Calu3 (cell line): ENCODE results near the gene VLDLR. TPM values are rescaled to one million over a fixed set of nuclear protein-coding genes. Genes with fewer than 3 reads are reported as not detected.

Source experiments
- BruUV-seq: library from RNA; stranded (reverse); fragments of 400-500 nt; replicated peaks from 2 replicates; lab custom pipeline; 2021; lab: Mats Ljungman, UMichigan
- CTCF ChIA-PET: fragments of 300-600 bp; sonication (Branson Sonifier 250); formaldehyde crosslinking; loops from one replicate; lab custom pipeline; 2022; ENCODE audit warnings: antibody characterized with exemption; lab: Charles Lee
- DNase-seq: peaks from one replicate; pipeline ENCODE4 v3.0.0; 2022
- H3K27ac Mint-ChIP-seq: one replicate; pipeline ENCODE4 v1.8.0; 2022; ENCODE audit warnings: mixed read lengths; ENCODE audit not compliant: unreplicated experiment
- H3K27me3 Mint-ChIP-seq: one replicate; pipeline ENCODE4 v1.8.0; 2022; ENCODE audit warnings: mixed read lengths; ENCODE audit not compliant: unreplicated experiment
- H3K36me3 Mint-ChIP-seq: one replicate; pipeline ENCODE4 v1.8.0; 2022; ENCODE audit warnings: mild to moderate bottlenecking, moderate library complexity, mixed read lengths; ENCODE audit not compliant: insufficient read depth, unreplicated experiment
- H3K4me1 Mint-ChIP-seq: one replicate; pipeline ENCODE4 v1.8.0; 2022; ENCODE audit warnings: mild to moderate bottlenecking, low read depth, mixed read lengths; ENCODE audit not compliant: unreplicated experiment
- H3K4me3 Mint-ChIP-seq: one replicate; pipeline ENCODE4 v1.8.0; 2022; ENCODE audit warnings: mild to moderate bottlenecking, low read depth, moderate library complexity, mixed read lengths; ENCODE audit not compliant: unreplicated experiment
- H3K9me3 Mint-ChIP-seq: one replicate; pipeline ENCODE4 v1.8.0; 2022; ENCODE audit warnings: low read depth, mixed read lengths; ENCODE audit not compliant: unreplicated experiment
- intact Hi-C: fragments of 100-400 bp; cut with micrococcal nuclease; formaldehyde crosslinking; loops from one replicate; pipeline ENCODE4 v1.10.0; 2022; ENCODE audit not compliant: unreplicated experiment
- total RNA-seq: library from RNA; stranded (reverse); gene quantifications from 2 replicates; pipeline ENCODE4 v1.2.3, GENCODE V29; 2022
- TF ChIP-seq, protein P1 (sequence below): fragments of 200-600 bp; IDR thresholded peaks from one replicate; pipeline ENCODE4 v1.8.0; 2022; ENCODE audit warnings: antibody characterized with exemption; ENCODE audit not compliant: unreplicated experiment

Gene VLDLR
- total RNA-seq, 1 experiment from 2014 or later: 17.8 TPM

DNA sequence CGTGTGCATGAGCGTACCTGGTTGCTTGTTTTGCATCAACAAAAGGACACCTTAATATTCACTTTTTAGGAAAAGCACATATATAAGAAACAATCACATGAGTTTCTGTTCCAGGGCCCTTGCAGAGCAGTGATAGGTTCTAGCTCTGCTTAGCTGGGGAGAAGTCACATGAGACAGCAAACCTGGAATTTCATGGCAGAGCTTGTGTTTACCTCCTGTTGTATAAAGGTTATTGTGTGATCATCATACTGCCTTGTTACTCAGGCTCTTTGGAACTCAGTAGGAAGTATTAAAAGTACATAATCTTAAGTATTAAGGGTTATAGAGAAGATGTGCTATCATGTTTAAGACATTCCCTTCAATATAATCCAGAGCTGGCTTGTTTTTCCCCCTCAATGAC lies 18.0 kb upstream of the VLDLR start:
- CTCF ChIA-PET: no interaction called here
- intact Hi-C loops: no loop called here
- DNase-seq: no peak
- no peaks in the 10 kb centered on the region for H3K27me3 Mint-ChIP-seq
- H3K27ac Mint-ChIP-seq: no peak overlapping the region
- H3K9me3 Mint-ChIP-seq: no peaks in the 10 kb centered on the region
- TF ChIP-seq, protein P1, sequence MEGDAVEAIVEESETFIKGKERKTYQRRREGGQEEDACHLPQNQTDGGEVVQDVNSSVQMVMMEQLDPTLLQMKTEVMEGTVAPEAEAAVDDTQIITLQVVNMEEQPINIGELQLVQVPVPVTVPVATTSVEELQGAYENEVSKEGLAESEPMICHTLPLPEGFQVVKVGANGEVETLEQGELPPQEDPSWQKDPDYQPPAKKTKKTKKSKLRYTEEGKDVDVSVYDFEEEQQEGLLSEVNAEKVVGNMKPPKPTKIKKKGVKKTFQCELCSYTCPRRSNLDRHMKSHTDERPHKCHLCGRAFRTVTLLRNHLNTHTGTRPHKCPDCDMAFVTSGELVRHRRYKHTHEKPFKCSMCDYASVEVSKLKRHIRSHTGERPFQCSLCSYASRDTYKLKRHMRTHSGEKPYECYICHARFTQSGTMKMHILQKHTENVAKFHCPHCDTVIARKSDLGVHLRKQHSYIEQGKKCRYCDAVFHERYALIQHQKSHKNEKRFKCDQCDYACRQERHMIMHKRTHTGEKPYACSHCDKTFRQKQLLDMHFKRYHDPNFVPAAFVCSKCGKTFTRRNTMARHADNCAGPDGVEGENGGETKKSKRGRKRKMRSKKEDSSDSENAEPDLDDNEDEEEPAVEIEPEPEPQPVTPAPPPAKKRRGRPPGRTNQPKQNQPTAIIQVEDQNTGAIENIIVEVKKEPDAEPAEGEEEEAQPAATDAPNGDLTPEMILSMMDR: no peak
- H3K4me3 Mint-ChIP-seq: no peak overlapping the region
- peaks cover 8% of the 10 kb centered on the region for H3K4me1 Mint-ChIP-seq
- H3K36me3 Mint-ChIP-seq: no peaks in the 10 kb centered on the region
- BruUV-seq: no TSS peak

DNA sequence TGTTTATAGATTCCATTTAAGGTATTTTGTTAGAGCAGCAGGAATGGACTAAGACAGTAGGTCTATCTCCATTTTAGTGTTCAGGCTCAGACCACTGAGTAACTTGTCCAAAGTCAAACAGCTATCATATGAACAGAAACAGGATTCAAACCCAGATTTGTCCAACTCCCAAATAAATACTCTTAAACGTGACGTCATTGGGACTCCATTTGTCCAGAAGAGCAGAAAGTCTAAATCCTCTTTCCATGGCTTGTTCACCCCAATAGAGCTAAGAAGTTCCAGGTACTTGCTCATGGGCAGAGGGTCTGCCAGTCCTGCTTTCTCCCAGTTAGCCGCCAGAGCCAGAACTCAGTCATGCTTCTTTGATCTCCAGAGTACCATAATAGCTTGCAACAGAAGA lies 16.3 kb upstream of the VLDLR start:
- H3K27ac Mint-ChIP-seq: no peak overlapping the region
- peaks cover 8% of the 10 kb centered on the region for H3K4me1 Mint-ChIP-seq
- intact Hi-C loops: no loop called here
- CTCF ChIA-PET: no interaction called here
- no peaks in the 10 kb centered on the region for H3K27me3 Mint-ChIP-seq
- H3K4me3 Mint-ChIP-seq: no peak overlapping the region
- TF ChIP-seq, protein P1: no peak
- no TSS peak for BruUV-seq
- no peaks in the 10 kb centered on the region for H3K36me3 Mint-ChIP-seq
- no peaks in the 10 kb centered on the region for H3K9me3 Mint-ChIP-seq
- no peak for DNase-seq

DNA sequence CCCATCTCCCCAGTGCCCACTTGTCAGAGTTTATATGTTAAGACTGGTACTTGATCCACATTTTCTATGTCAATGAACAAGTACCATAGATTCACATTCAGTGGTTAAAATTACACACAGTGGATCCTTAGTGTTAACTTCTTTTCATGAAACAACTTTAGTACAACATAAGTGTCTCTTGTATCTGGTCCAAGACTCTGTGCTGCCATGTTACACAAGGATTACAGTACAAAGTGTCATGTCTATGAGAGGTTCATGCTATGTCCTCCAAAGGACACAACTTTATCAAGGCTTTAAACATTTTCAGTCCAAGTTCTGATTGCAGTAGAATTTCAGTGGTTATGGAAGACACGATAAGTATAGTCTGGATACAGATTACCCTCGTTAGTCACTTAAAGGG lies 13.3 kb upstream of the VLDLR start:
- H3K27ac Mint-ChIP-seq: no peak overlapping the region
- H3K9me3 Mint-ChIP-seq: no peaks in the 10 kb centered on the region
- no peak overlapping the region for H3K4me3 Mint-ChIP-seq
- peaks cover 8% of the 10 kb centered on the region for H3K4me1 Mint-ChIP-seq
- DNase-seq: no peak
- no TSS peak for BruUV-seq
- intact Hi-C loops: no loop called here
- CTCF ChIA-PET: no interaction called here
- TF ChIP-seq, protein P1: no peak
- H3K36me3 Mint-ChIP-seq: no peaks in the 10 kb centered on the region
- no peaks in the 10 kb centered on the region for H3K27me3 Mint-ChIP-seq

DNA sequence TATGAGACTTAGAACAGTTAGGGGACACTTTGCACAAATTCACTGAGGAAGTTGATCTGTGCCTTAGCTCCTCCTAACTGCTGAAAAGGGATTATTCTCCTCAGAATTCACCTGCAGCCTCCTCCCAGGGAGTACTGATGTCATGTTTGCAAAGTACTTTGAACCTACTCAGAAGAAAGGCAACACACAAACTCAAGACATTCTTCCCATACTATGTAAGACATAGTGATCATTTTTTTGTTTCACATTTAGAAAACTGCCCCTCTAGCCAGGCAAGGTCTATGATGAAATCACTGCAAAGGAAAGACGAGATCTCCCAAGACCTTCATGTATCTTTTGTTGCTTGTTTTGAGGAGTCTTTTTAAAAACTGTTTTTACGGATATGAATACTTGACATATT lies 10.6 kb upstream of the VLDLR start:
- Mint-ChIP-seq H3K4me3 (no peak overlapping the region), H3K27me3 (no peaks in the 10 kb centered on the region), H3K4me1 (peaks cover 8% of the 10 kb centered on the region), H3K36me3 (no peaks in the 10 kb centered on the region), H3K27ac (no peak overlapping the region), H3K9me3 (no peaks in the 10 kb centered on the region)
- TF ChIP-seq, protein P1: no peak
- intact Hi-C loops: no loop called here
- no peak for DNase-seq
- BruUV-seq: no TSS peak
- CTCF ChIA-PET: no interaction called here
